NCI-H2196 (cell line): Measurements from ENCODE around the gene MAPKBP1.
"Not testable (repeated sequence)": the region's sequence is repeated elsewhere in the genome, so short reads cannot be mapped to it uniquely, and the experiment has no call there.

Experiments
- DNase-seq: peaks from one replicate; lab custom pipeline; 2025; ENCODE audit not compliant: unreplicated experiment; lab: John Stamatoyannopoulos, UW

The MAPKBP1 gene, protein sequence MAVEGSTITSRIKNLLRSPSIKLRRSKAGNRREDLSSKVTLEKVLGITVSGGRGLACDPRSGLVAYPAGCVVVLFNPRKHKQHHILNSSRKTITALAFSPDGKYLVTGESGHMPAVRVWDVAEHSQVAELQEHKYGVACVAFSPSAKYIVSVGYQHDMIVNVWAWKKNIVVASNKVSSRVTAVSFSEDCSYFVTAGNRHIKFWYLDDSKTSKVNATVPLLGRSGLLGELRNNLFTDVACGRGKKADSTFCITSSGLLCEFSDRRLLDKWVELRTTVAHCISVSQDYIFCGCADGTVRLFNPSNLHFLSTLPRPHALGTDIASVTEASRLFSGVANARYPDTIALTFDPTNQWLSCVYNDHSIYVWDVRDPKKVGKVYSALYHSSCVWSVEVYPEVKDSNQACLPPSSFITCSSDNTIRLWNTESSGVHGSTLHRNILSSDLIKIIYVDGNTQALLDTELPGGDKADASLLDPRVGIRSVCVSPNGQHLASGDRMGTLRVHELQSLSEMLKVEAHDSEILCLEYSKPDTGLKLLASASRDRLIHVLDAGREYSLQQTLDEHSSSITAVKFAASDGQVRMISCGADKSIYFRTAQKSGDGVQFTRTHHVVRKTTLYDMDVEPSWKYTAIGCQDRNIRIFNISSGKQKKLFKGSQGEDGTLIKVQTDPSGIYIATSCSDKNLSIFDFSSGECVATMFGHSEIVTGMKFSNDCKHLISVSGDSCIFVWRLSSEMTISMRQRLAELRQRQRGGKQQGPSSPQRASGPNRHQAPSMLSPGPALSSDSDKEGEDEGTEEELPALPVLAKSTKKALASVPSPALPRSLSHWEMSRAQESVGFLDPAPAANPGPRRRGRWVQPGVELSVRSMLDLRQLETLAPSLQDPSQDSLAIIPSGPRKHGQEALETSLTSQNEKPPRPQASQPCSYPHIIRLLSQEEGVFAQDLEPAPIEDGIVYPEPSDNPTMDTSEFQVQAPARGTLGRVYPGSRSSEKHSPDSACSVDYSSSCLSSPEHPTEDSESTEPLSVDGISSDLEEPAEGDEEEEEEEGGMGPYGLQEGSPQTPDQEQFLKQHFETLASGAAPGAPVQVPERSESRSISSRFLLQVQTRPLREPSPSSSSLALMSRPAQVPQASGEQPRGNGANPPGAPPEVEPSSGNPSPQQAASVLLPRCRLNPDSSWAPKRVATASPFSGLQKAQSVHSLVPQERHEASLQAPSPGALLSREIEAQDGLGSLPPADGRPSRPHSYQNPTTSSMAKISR (N-terminal part only)

DNA sequence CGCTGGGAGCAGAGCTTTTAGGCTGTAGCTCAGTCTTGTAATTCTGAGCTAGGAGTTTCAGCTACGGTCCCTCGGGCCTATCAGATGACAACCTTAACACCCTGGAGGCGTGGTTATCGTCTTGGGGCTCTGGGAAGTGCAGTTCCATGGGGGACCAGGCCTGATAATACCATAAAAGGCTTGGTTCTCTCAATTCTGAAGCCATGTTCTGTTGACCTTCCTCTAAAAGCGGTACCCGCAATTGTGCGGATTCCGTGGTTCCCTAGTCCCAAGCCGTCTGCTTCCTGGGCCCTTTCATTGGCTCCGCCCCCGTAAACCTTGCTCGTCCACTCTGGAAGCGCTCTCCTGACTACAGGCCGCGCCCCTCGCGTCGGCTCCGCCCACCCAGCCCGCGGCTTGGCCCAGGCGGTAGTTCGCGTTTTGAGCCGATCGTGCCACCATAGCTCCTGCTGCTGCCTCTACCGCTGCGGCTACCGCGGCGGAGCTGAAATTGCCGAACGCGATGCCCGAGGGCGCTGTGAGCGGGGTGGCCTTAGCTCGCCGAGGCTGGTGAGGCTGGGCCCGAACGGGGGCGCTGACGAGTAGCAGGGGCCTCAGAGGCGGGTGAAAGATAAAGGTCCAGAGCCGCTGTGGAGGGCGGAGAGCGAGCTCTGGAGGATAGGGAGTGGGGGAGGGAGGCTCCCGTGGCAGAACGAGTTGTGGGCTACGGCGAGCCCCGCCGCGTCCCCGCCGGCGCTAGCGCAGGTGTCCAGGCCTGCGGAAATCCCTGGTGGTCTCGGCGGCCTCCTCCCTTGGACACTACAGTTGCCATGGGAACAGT is at the start of gene MAPKBP1:
MAPKBP1 (plus strand) TSS at position 423 of the 820 bp plus-strand sequence. CDS start 792 bp downstream, outside the sequence.
- peak; percentile 90 for DNase-seq

GRCh38 chr15:41727143-41727542 is 47.1 kb upstream of the MAPKBP1 start:
- no peak for DNase-seq

- not testable (repeated sequence) for DNase-seq
Measured at GRCh38 chr15:41728061-41728460, 46.2 kb upstream of the MAPKBP1 start.

GRCh38 chr15:41730543-41730942 is 43.7 kb upstream of the MAPKBP1 start:
- DNase-seq = no peak

- DNase-seq = no peak
Measured at GRCh38 chr15:41732483-41732882, 41.8 kb upstream of the MAPKBP1 start.

DNA sequence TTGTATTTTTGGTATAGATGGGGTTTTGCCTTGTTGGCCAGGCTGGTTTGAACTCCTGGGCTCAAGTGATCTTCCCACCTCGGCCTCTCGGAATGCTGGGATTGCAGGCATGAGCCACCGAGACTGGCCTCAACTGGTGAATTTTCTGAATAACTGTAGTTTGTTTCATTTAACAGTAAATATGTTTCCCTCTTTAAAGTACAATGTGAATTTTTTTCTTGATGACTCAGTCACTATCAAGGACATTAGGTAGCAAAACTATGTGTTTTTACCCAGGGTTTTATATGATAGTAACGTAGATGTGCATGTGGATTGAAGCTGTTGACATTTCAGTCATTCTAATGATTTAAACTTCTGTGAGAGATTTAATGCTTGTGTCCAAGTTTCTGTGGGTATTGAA is 40.2 kb upstream of the MAPKBP1 start:
- no peak for DNase-seq

GRCh38 chr15:41735046-41735445 is 39.2 kb upstream of the MAPKBP1 start:
- no peak for DNase-seq

- DNase-seq = not testable (repeated sequence)
Measured at GRCh38 chr15:41735492-41735891, 38.8 kb upstream of the MAPKBP1 start.

- no peak for DNase-seq
Measured at GRCh38 chr15:41746802-41747201, 27.5 kb upstream of the MAPKBP1 start.

- no peak for DNase-seq
Measured at GRCh38 chr15:41756198-41756597, 18.1 kb upstream of the MAPKBP1 start.

DNA sequence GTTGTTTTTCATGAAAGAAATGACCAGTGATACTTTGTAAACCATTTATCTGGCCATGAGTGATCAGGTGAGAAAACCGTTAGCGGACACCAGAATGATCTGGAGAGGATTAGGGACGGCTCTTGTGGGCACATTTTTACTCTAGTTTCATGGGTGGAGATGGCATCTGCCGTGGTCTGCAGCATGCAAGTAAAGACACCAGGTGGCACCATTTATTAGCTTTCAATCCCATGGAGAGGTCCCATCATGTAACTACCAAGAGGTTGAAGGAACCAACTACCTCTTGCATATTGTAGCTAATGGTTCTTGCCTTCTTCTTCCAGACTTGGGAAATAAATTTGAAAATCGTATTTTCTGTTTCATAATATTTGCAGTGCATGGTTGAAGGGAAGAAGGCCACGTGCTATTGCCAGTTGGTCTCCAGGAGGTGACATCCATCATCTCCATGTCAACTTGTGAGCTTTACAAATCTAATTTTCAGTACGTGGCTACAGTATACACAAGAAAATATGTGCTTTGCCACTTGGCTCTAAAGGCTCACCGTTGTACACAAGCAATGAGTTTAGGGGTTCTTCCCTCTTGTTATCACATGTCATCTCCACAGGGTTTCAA is 1.5 kb upstream of the MAPKBP1 start:
- peak; percentile 34 for DNase-seq

DNA sequence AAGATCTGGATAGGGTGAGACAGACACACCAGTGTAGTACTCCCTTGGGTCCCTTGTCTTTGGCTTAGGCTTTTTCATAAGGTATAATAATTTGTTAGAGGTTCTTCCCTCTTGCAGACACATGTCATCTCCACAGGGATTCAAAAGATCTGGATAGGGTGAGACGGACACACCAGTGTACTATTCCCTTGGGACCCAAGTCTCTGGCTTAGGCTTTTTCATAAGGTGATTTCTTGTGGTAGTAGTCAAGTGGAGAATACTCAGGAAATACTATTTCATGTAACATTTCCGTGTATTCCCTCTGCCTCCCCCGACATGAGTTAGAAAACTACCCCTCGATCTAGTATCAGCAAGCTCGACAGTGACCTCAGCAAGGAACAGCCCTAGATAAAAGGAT is 954 bp upstream of the MAPKBP1 start:
- DNase-seq = no peak

DNA sequence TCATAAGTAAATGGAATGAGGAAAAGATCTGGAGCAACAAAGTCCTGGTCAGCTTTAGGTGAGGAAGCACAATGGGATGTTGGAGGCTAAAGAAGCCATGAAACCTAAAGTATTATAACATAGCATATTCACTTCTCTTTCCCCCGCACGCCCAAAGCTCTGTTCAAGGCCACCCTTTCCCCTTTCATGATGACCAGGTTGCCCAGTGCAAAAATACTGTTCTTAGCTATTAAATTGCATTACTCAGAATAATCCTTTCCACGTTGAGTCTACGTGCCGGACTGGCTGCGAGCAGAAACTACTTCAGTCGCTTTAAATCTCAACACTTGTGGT is 589 bp upstream of the MAPKBP1 start:
- DNase-seq = no peak

DNA sequence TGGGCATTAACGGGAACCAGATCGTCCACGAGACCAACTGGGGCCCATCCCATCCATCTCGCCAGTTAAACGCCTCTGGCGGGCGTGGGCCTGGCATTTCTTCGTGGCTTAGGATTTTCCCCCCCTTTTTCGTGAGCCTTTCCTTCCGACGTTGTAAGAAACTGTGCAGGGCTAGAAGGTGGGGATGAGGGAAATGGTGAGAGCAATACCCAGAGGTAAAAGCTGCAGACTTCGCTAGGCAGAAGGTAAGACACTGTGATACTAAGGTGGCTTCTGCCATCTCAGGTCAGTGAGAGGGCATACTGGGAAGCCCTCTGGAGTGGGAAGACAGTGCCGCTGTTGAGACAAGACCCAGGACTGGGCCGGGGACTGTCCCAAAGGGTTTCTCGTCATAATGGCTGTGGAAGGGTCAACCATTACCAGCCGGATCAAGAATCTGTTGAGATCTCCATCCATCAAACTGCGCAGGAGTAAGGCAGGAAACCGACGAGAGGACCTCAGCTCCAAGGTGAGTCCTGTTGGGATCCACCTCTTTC is 666 bp downstream of the MAPKBP1 start:
- no peak for DNase-seq

- DNase-seq = no peak
Measured at GRCh38 chr15:41775651-41776050, 1.4 kb downstream of the MAPKBP1 start.

- DNase-seq = no peak
Measured at GRCh38 chr15:41777421-41777973, 3.2 kb downstream of the MAPKBP1 start.

- no peak for DNase-seq
Measured at GRCh38 chr15:41778521-41778920, 4.2 kb downstream of the MAPKBP1 start.

DNA sequence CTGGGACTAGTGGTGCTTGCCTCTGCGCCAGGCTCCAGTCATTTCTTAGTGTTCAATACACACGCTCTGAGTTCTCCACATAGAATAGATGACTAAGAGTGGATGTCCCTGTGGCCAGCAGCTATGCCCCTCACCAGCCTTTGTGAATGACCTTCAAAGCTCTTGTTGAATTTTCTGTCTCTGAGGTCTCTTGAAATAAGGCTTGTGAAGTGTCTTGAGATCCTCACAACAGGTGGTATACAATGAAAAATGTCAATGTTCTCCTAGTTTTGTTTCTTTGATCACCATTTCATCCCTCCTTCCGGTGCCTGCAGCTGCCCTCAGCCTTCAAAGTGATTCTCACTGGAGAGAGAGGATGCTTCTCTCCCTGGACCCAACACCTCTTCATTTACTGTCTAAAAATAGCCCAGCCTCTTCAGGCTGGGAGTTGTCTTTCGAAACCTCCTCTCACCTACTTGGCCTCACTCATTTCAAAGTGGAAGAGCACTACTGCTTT is 5.4 kb downstream of the MAPKBP1 start:
- no peak for DNase-seq

DNA sequence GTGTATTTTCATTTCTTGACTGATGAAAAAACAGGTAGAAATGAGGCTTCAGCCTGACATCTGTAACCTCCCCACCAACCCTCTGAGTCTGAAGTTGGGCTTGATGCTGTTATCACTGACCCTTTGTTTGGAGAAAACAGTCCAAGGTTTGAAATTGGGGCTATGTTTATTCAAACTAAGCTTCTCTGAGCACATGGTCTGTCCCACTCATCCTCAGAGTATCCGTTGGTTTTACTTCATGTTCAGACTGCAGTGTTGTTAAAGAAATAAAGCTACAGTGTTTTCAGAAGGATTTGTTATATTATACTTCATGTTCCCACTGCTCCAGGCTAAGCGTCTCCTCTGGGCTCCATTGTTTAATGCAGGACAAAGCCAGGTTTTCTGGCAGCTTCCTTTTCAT is 6.0 kb downstream of the MAPKBP1 start:
- no peak for DNase-seq
